IPS-20b (cell line): ENCODE results near the gene RALGPS1.

Experiments
- H3K27ac ChIP-seq: one replicate; pipeline ENCODE4 v1.5.1; 2013; ENCODE audit warnings: low read length
- H3K27me3 ChIP-seq: 2 replicates; pipeline ENCODE4 v1.6.1; 2013; ENCODE audit warnings: mild to moderate bottlenecking, low read length, inconsistent platforms; ENCODE audit not compliant: insufficient read depth
- H3K36me3 ChIP-seq: 2 replicates; pipeline ENCODE4 v1.6.1; 2013; ENCODE audit warnings: low read depth, mild to moderate bottlenecking, inconsistent platforms, low read length, moderate library complexity; ENCODE audit not compliant: insufficient read depth
- H3K4me1 ChIP-seq: 2 replicates; pipeline ENCODE4 v1.6.1; 2013; ENCODE audit warnings: mild to moderate bottlenecking, control low read depth, inconsistent platforms, low read length, moderate library complexity; ENCODE audit not compliant: insufficient read depth
- H3K4me3 ChIP-seq: 2 replicates; pipeline ENCODE4 v1.5.1; 2013; ENCODE audit warnings: mild to moderate bottlenecking, low read length, inconsistent platforms
- H3K9ac ChIP-seq: 2 replicates; pipeline ENCODE4 v1.6.1; 2013; ENCODE audit warnings: low read depth, mild to moderate bottlenecking, inconsistent platforms, low read length, moderate library complexity
- H3K9me3 ChIP-seq: 2 replicates; pipeline ENCODE4 v1.6.1; 2013; ENCODE audit warnings: mild to moderate bottlenecking, low read depth, low read length, inconsistent platforms; ENCODE audit not compliant: insufficient read depth

RALGPS1 gene

DNA sequence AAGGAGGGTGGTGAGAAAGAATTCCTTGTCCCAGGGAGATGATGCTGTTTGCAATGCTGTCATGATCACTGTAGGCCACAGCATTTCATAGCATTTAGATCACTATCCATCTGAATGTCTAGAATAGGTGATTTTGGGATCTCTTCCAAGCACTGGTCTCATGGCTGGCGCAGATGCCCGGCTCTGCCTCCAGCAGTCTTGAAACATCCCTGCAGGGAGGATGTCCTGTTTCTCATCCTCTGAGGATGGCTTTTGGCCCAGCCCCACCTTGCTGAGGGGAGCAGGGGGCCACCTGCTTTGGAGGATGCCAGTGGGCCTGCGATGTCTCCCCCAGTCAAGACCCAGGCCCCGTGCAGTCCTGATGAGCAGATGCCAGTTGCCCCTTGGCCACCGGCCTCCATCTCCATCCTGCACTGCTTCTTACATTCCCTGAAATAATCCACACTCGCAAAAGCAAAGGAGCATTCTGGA, 286.5 kb downstream of the RALGPS1 start:
- no peak overlapping the region for H3K4me3 ChIP-seq
- no peaks in the 10 kb centered on the region for H3K4me1 ChIP-seq
- no peak overlapping the region for H3K9ac ChIP-seq

DNA sequence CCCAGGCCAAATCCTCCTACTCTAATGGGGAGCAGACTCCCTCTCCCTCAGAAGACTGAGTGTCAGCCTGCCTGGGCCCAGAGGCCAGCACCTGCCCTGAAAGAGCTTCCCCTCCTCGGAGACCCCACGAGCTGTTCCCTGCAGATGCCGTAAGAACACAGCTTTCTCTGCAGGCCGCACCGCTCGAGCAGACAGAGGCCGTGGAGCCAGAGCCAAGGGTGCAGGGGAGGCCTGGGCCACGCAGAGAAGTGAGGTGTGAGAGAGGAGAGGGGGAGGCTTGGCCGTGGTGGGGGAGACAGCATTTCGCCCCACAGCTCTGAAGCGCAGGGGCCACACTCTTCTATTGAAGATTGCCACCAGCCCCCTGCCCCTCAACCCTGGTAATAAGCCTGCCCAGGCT, 287.1 kb downstream of the RALGPS1 start:
- Histone ChIP-seq H3K4me3 (no peak overlapping the region), H3K9ac (no peak overlapping the region), H3K4me1 (no peaks in the 10 kb centered on the region), H3K27ac (no peak overlapping the region), H3K9me3 (no peaks in the 10 kb centered on the region), H3K27me3 (no peaks in the 10 kb centered on the region), H3K36me3 (no peaks in the 10 kb centered on the region)

More for the DNA sequence above, 286.5 kb downstream of the RALGPS1 start:
- Histone ChIP-seq H3K27ac (no peak overlapping the region), H3K36me3 (no peaks in the 10 kb centered on the region), H3K9me3 (no peaks in the 10 kb centered on the region), H3K27me3 (no peaks in the 10 kb centered on the region)

DNA sequence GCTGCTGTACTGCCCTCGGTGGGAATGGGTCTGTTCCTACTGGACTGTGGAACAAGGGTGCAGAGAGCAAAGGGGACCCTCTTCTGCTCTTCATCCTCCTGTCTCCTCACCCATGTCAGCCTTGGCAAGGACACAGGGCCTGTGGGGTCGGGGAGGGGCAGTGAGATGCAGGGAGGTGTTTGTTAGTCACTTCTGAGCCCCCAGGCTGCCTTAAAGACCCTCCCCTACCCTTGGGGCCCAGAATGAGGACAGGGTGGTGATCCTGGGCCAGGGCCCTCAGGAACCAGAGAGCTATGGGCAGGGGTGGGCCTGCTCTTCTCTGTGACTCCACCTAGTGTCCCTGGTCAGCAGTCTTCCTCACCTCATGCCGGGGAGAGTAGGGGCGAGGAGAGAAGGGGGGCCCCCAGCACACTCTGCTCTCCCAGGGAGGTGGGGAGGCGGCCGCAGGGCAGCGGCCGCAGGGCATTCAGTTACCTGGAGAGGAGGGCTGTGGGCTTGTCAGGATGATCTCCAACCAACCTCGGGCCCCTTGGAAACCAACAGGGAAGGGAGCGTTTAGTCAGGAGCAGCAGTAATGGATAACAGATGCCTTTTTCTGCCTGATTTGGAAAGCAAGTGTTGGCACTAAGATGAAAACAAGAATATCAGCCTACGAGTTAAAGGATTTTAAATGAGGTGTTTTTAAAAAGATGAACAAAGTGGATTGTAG, 288.0 kb downstream of the RALGPS1 start:
- Histone ChIP-seq H3K36me3 (no peaks in the 10 kb centered on the region), H3K4me1 (no peaks in the 10 kb centered on the region), H3K27me3 (no peaks in the 10 kb centered on the region), H3K9me3 (no peaks in the 10 kb centered on the region), H3K9ac (no peak overlapping the region), H3K4me3 (no peak overlapping the region), H3K27ac (no peak overlapping the region)

DNA sequence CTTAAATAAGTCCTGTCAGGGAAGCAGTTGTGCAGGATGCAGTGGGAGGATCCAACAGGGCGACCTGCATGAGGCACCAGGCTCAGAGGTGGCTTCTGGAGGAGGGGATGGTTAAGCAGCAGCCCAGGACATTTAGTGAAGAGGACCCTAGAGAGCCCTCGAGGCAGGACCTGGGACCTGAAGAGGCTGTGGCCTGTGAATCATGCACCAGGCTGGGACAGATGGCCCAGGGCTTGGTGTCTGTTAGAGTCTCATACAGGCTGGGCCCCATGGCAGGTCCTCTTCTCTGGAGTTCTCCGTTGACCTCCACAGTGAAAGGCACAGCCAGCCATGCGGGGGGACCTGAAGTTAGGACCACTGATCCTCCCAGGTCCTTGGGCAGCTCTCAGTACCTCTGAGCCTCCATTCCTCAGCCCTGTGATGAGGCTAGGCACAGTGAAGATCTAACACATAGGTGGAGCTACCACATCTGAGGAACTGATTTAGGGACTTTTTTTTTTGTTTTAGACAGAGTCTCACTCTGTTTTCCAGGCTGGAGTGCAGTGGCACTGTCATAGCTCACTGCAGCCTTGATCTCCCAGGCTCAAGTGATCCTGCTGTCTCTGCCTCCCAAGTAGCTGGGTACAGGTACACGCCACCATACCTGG, 289.2 kb downstream of the RALGPS1 start:
- H3K4me3 ChIP-seq, result no peak overlapping the region
- H3K36me3 ChIP-seq, result no peaks in the 10 kb centered on the region
- no peaks in the 10 kb centered on the region for H3K27me3 ChIP-seq
- H3K9ac ChIP-seq, result no peak overlapping the region
- no peaks in the 10 kb centered on the region for H3K9me3 ChIP-seq
- H3K27ac ChIP-seq, result no peak overlapping the region
- H3K4me1 ChIP-seq, result no peaks in the 10 kb centered on the region

DNA sequence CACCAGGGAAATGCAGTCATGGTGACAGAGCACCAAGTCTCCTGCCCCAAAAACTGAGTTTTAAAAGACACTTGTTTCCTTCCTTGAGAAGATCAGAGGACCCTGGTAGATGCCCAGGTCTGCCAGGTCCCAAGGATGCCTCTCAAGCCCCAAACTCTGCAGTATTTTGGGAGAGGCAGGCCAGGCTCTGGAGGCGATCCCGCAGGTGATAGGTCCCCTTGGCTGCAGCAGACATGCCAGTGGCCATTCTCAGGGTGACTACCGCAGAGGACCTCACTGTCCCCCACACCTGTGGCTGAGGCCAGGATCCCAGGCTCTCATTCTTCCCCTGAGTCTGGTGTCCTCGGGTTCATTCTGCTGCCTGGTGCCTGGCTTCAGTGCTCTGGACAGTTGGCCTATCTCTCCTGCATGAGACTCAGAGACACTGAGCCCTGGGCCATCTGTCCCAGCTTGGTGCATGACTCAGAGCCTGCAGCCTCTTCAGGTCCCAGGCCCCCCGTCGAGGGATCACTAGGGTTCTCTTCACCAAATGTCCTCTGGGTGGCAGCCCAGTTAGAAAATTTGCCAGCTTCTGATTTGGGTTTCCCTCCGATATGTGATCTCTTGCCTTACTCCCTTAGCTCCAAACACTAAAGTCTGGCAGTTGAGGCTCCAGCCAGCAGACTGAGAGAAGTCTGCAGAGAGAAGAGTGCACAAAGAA, 290.3 kb downstream of the RALGPS1 start:
- Histone ChIP-seq H3K27ac (no peak overlapping the region), H3K27me3 (no peaks in the 10 kb centered on the region), H3K4me3 (no peak overlapping the region), H3K9ac (no peak overlapping the region), H3K36me3 (no peaks in the 10 kb centered on the region), H3K4me1 (no peaks in the 10 kb centered on the region), H3K9me3 (no peaks in the 10 kb centered on the region)

DNA sequence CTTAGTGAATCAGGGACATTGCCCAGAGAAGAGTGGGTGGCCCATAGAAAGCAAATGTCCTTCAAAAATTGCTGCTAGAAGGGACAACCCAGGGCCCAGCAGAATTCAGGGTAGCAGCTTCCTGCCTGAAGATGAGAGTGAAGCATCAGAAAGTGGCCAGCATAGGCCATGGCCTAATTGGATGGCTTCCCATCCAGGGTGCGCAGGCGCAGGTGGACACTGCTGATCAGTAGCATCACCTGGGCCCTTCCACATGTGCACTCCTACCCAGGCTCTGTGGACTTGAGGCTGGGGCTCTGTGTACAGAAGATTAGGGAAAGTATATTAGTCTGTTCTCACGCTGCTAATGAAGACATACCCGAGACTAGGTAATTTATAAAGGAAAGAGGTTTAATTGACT, 291.4 kb downstream of the RALGPS1 start:
- H3K9me3 ChIP-seq, result no peaks in the 10 kb centered on the region
- no peak overlapping the region for H3K27ac ChIP-seq
- no peak overlapping the region for H3K9ac ChIP-seq
- no peaks in the 10 kb centered on the region for H3K36me3 ChIP-seq
- no peaks in the 10 kb centered on the region; the same call in 1 of the 2 replicates for H3K4me1 ChIP-seq
- H3K27me3 ChIP-seq, result no peaks in the 10 kb centered on the region
- H3K4me3 ChIP-seq, result no peak overlapping the region

DNA sequence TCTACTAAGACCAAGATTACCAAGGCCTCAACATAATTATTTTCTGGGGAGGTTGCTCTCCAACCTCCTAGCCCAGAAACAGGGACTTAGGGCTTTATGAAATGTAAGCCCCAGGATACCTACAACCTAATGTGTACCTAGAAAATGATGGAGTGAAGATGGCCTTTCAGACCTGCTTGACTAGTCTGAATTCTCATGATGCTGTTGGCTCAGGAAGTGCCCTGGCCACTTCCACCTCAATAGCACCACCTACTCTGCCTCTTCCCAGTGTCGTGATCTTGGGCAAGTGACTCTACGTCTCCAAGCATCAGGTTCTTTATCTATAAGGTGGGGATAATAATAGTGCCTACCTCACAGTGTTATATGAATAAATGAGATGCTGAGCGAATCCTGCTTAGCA, 292.1 kb downstream of the RALGPS1 start:
- Histone ChIP-seq H3K9me3 (no peaks in the 10 kb centered on the region), H3K27ac (no peak overlapping the region), H3K9ac (no peak overlapping the region), H3K4me3 (no peak overlapping the region), H3K36me3 (no peaks in the 10 kb centered on the region), H3K27me3 (no peaks in the 10 kb centered on the region), H3K4me1 (no peaks in the 10 kb centered on the region; the same call in 1 of the 2 replicates)

DNA sequence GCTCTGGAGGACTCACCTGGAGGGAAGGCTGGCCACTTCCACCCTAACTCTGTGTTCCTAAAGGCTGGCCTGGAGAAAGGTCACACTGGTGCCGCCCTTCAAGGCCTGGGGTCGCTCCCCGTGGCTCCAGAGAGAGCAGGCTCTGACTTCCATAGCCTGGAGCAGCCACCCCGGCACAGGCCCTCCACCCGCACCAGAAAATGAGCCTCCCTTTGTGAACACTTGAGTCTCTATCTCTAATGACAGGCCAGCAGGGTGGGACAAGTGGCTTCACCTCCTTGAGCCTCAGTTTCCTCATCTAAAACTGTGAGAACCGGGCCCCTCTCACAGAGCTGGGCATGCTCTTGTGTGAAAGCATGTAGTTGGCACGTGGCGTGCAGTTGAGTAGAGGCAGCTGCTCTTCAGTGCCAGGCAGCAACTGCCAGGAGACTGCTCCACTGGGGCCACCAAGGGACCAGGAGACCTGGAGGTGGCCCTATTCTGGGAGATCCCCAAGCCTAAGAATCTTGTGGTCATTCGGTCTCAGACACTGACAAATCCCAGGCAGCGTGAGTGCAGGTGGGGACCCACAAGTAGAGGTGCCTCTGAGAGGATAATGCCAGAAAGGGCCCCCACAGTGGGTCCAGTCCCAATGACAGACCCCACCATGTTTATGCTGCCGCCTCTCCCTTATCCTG, 293.3 kb downstream of the RALGPS1 start:
- Histone ChIP-seq H3K9ac (no peak overlapping the region), H3K4me3 (no peak overlapping the region), H3K36me3 (no peaks in the 10 kb centered on the region), H3K9me3 (no peaks in the 10 kb centered on the region), H3K27ac (no peak overlapping the region), H3K4me1 (no peaks in the 10 kb centered on the region; the same call in 1 of the 2 replicates), H3K27me3 (no peaks in the 10 kb centered on the region)

DNA sequence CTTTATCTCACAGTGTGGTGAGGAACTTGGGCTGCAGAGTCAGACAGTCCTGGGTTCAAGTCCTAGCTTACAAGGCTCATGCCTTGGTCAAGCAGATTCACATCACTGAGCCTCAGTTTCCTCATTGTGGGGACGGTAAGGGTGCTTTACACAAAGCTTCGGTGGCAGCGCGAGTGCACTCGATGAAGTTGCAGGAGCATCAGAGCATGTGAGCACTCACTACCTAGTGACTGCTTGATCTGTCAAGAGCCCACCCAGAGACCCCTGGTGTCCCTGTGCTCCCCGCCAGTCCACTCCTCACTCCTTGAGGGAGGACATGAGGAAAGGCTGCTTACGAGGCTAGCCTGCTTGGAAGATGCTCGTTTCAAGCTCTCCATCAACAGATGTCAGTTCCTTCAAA, 293.8 kb downstream of the RALGPS1 start:
- no peaks in the 10 kb centered on the region for H3K9me3 ChIP-seq
- H3K27me3 ChIP-seq, result no peaks in the 10 kb centered on the region
- H3K9ac ChIP-seq, result no peak overlapping the region
- H3K36me3 ChIP-seq, result no peaks in the 10 kb centered on the region
- no peak overlapping the region for H3K27ac ChIP-seq
- H3K4me1 ChIP-seq, result no peaks in the 10 kb centered on the region; the same call in 1 of the 2 replicates
- H3K4me3 ChIP-seq, result no peak overlapping the region

DNA sequence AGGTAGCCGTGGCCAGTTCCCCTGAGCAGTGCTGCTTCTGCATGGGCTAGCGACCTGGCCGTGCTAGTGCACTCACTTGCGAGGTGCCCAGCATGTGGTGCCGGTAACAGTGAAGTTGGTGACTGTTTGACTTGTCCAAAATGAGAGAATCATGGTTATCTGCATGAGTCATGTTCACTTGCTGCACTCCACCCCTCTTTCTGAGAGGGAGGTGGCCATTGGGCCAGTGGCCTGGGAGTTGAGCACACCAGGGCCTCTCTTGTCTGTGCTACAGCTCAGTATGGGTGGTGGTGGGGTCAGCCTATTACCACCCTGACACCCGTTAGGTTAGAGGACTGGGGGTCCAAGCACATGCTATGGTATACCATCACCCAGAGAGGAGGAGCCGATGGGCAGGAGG, 294.6 kb downstream of the RALGPS1 start:
- no peaks in the 10 kb centered on the region for H3K27me3 ChIP-seq
- no peaks in the 10 kb centered on the region for H3K9me3 ChIP-seq
- no peaks in the 10 kb centered on the region for H3K36me3 ChIP-seq
- H3K4me3 ChIP-seq, result no peak overlapping the region
- H3K4me1 ChIP-seq, result no peaks in the 10 kb centered on the region; the same call in 1 of the 2 replicates
- H3K9ac ChIP-seq, result no peak overlapping the region
- H3K27ac ChIP-seq, result no peak overlapping the region

DNA sequence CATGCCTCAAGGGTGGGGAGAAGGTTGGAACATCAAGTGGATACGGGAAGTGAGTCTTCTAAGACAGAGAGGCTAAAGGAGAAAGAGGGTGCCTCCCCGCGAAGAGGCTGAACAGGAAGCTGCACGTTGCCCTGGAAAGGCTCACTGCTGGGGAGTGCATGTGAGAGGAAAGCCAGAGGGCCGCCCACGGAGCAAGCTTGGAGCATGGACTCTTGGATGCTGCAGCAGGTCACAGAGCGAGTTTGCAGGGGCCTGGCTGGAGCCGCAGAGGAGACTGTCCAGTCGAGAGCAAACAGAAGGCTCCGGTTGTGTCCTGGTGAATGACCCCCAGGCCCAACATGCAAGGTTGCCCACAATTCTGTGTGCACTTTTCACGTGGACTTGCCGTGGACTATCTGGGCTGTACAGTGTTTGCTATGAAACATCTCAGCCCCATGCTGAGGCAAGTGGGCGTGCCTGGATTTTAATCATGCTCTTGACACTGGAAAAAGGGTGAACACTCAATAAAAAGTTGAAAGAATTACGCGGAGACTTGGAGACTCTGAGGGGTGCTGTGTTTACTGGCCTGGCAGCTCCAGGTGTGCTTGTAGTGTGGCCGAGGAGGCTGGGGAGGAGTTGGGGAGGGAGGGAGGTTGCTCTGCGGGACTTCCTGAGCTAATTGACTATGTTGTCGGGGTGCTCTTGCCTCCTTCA, 295.5 kb downstream of the RALGPS1 start:
- no peak overlapping the region for H3K9ac ChIP-seq
- H3K4me3 ChIP-seq, result no peak overlapping the region
- H3K4me1 ChIP-seq, result no peaks in the 10 kb centered on the region; the same call in 1 of the 2 replicates
- H3K27ac ChIP-seq, result no peak overlapping the region
- H3K27me3 ChIP-seq, result no peaks in the 10 kb centered on the region
- no peaks in the 10 kb centered on the region for H3K36me3 ChIP-seq
- H3K9me3 ChIP-seq, result no peaks in the 10 kb centered on the region
